IPS-11a (cell line): ENCODE measurements around the gene CWH43.
"Not testable (repeated sequence)": the region's sequence is repeated elsewhere in the genome, so short reads cannot be mapped to it uniquely, and the experiment has no call there.

Experiments used
- H3K4me3 ChIP-seq: one replicate; pipeline ENCODE4 v1.5.1; 2013; ENCODE audit warnings: low read depth, low read length, control low read depth

Gene CWH43

DNA sequence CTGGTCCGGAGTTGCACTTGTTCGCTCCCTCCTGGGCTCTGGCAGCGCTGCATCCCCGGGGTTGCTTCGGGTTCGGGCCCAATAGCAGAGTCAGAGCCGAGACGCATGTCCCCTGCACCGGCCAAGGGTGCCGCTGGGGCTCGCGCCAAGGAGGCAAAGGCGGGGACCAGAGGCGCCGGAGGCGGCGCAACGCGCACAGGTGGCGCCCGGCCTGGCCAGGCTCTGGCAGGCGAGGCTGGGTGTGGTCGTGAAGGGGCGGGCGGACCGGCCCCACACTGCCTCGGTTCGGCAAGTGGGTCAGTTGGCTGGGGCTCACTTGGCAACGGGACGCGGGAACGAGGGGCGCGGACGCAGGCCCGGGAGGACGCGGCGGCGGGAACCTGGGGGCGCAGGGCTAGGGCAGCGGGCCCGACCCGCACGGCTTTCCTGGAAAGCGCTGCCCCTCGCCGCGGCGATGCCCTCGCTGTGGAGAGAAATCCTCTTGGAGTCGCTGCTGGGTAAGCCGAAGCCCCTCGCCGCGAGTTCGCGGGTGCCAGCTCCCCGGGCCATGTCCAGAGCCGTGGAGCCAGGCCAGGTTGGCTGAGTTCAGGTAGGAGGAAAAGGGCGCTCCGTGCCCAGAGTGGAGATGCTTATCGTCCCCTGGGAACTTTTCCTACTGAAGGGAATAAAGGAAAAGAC lies at the start of gene CWH43:
Gene CWH43, plus strand, starts transcription at position 300 of the 678 bp plus-strand sequence. Its CDS starts 155 bp downstream, at position 455.
- H3K4me3 ChIP-seq, result peak within 1 kb of the TSS; percentile 29

DNA sequence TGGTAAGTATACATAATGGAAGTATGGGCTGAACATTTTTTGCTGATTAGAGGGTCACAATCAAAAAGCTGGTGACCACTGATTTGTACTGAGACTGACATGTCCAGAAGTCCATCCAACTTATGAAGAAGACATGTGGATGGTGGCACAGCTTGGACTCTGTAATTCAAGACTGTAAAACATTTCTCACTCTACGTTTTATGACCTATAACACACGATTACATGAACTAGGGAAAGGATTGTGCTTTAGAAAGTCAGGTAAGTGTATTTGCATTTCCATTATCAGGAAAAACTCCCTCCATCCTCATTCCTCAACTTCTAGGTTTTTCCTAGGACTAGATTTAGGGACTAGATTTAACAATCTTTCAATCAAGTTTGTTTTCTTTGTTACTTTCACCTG lies 49.0 kb upstream of the CWH43 start:
- no peak overlapping the region for H3K4me3 ChIP-seq

DNA sequence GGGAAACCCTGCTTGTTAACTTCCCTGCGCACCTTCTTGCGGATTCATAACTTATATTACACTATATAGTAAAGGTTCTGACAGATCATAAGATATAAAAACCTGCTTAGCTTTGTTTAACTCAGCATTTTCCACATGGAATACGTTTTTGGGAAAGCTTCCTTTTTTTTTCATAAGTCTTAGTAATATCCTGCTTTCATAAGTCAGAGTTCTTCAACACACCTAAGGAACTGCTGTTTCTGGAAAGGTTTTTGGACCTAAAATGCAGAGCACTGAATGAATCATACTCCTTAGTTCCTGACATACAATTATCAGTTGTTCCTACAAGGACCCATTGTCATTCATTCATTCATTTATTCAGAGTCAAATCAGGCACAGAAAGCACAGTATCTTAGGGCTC lies 47.2 kb upstream of the CWH43 start:
- H3K4me3 ChIP-seq, result no peak overlapping the region

DNA sequence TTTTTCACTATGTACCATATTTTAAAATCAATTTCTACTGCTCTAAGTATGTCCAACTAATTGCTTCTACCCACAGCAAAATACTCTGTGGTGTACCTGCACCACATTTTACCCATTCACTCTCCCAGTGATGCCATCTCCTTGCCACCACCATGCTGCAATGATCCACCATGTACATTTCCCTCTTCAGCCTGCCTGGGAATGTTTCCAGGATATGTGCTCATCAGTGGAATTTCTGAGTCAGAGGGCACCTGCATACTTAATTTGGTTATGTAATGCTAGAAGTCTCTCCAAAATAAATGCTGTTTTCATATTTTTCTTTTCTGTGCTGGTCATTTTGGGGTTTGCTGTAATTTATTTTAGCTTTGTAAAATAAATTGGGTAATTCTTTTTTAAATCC lies 46.3 kb upstream of the CWH43 start:
- no peak overlapping the region for H3K4me3 ChIP-seq

DNA sequence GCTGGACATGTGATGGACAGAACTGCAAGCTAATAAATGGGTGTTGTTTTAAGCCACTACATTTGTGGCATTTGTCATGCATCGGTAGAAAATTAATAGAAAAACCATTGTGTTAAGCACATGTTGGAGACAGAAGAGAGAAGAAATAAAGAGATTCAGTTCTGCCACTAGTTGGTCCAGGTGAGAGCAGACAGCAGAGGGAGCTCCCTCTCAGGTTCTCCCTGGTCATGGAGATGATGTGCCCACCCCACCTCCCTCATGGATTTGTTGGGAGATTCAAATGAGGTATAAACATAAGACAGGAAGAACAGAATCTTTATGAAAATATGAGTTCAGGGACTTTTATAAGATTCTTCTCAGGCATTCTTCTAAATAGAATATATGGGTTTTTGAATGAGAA lies 42.7 kb upstream of the CWH43 start:
- H3K4me3 ChIP-seq, result no peak overlapping the region

DNA sequence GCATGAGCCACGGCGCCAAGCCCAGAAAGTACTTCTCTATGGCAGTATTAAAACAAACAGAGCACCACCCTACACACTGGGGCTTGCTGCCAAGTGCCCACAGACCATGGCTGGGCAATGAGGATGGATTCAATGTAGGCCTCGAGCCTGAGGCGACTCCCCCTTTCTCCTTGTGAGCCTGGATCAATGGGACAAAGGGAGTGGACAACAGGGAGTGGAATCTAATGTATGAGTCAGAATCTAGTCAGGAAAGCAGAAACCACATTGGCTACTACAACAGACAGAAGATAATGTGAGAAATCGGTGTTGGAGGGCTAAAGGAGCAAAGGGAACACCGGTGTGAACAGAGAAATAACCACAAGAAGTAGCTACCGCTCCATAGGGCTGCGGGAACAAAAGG lies 41.8 kb upstream of the CWH43 start:
- H3K4me3 ChIP-seq, result no peak overlapping the region

DNA sequence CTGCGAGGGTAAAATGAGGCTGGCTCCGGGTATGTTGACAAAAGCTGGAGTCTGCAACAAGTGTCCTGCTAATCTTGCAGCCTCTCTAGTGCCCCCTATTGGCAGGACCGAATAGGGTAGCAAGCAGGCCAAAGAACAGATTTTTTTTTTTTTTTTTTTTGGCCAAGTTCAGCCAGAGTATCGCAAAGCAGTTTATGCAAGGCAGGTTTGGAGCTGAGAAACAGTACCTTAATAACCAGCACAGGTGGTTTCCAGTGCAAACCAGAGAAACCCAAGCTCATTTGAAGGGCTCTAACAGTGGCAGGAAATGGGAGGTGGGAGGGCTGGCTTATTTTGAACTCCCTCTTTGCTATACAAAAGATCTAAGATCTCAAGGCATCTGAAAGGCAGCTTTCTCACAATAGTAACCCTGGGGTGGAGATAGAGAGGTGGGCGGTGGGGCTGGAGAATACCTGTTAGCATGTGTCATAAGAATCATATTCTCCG lies 41.3 kb upstream of the CWH43 start:
- no peak overlapping the region for H3K4me3 ChIP-seq

DNA sequence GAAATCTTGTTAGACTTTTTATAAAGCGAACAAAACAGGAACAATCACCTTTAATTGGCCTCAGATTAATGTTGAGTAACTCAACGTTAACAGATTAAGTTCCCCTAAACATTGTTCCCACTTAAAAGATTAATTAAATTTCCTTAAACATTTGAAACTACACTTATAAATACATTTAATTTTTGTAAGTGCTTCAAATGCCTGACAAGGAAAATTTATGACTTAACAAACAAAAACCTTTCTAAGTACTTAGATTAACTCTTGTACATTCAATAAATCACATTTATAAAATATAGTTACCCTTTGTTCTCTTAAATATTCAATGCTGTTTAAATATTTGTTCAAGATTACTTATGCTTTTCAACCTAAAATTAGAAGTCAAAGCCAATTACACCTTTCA lies 40.1 kb upstream of the CWH43 start:
- H3K4me3 ChIP-seq, result no peak overlapping the region

DNA sequence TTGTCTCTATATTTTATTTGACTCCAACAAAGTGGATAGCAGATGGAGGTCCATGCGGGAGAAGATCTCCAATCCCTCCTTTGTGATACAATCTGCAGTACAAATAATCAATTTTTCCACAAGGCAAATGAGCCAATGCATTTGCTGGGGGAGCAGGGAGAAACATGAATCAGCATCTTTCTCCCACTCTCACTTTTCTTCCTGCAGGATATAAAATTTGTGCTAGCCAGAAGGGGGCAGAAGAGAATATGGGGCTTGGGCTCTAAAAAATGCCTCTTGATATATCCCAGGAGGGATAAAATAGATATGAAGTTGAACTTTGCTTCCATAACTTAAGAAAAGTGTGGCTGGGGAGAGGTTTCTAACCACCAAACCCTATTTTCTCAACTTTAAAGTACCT lies 38.3 kb upstream of the CWH43 start:
- no peak overlapping the region for H3K4me3 ChIP-seq

DNA sequence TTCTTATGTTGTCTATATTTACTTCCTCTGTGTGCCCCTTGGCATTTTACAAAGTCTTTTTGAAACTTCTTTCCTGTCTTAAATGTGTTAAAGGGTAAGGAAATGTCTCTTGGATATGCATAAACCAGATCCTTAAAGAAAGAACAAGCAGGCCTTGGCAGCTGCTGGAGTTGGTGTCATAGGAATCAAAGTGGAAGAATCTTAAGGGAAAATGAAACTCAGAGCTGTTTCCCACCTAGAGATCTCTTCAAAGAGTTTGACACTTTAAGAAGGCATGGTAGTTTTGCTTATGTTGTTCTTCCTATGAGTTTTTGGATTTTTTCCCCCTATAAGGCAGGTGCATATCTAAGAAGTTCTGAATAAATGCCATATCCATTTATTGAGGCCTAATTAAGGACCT lies 37.0 kb upstream of the CWH43 start:
- H3K4me3 ChIP-seq, result no peak overlapping the region

DNA sequence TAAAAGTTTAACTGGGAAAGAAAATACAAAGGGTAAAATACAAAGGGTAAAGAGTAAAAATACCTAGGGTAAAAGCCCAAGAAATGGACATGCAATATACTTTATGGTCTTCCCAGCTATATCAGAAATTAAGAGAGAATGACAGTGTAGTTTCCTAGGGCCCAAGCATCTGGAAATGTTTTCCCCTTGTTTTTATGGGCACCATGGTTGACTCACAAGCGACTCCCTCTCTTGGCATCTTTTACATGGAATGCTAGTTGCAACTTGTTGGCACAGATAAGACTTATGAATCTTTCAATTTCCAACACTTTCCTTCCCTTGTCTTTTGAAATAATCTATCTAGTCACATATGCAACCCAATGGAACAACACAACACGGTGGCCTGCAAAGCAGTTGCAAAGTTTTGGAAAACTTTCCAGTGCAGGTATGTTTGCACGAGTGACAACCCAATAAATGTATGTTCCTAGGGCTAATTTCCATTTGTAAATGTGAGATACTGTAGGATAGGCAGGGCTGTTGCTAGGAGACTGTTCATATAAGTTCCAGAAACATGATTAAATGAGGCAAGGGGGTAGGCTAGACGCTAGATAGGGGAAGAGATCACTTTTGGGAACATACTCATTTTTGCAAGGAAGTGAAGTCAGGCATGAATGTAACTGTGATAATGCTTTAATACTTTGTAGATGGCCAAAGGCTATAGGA lies 36.4 kb upstream of the CWH43 start:
- H3K4me3 ChIP-seq, result no peak overlapping the region

DNA sequence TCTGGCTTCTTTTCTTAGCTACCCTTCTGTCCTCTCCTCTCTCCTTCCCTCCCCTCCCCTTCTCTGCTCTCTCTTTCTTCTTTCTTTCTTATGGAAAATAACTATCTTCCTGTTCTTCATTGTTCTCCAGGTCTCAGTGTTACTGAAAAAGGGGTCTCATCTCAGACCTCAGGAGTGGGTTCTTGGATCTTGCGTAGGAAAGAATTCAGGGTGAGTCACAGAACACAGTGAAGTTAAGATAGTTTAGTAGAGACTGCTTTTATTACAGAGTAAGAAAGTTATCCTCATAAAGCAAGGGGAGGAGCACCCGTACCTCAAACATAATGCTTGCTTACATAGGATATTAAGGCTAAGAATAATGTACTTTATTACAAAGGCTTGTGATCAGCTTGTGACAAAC lies 31.8 kb upstream of the CWH43 start:
- H3K4me3 ChIP-seq, result no peak overlapping the region

DNA sequence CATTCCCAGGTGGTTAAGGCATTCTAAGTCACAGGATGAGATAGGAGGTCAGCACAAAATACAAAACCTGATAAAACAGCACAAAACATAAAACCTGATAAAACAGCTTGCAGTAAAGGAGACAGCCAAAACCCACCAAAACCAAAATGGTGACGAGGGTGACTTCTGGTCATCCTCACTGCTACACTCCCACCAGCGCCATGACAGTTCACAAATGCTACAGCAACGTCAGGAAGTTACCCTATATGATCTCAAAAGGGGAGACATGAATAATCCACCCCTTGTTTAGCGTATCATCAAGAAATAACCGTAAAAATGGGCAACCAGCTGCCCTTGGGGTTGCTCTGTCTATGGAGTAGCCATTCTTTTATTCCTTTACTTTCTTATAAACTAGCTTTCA lies 28.7 kb upstream of the CWH43 start:
- H3K4me3 ChIP-seq, result not testable (repeated sequence)

DNA sequence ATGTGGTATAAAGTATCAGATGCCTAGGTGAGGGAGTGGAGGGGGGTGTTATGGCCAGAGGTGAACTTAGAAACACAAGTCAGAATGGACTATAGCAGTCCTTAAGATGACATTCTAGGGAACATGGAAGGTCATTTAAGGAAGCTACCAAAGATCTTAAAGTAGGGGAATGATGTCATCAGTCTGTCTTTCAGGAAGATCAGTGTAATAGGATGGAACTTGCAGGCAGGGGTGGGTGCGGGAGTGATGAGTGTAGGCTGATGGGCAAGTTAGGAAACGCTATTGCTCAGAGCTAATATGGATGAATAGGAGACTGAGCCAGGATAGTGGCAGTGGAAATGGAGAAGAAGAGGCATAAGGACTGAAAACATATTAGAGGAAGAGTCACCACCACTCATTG lies 27.5 kb upstream of the CWH43 start:
- H3K4me3 ChIP-seq, result no peak overlapping the region

DNA sequence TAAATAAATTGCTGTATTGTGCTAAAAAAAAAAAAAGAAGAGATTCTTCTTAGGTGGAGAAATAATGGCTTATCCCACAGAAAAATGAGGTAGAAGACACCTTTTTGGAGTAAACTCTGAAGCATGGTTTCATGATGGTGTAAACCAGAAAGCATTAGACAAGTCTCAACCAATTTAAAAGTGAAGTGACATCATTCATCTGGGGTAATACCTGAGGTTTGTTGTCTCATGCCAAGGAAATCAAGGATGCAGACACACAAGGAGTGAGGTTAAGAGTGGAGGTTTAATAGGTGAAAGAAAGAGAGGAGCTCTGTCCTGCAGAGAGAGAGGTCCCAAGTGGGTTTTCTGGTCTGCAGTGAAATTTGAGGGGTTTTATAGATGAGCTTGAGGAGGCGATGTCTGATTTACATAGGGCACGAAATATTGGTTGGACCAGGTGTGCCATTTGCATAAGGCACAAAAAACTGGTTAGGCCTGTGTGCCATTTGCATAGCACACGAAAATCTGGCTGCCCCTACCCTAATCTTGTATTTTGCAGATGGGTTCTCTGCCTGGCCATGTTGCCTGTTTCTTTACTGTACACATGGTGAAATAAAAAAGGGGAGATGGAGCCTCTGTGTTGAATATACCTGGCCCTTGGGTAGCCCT lies 25.0 kb upstream of the CWH43 start:
- no peak overlapping the region for H3K4me3 ChIP-seq

DNA sequence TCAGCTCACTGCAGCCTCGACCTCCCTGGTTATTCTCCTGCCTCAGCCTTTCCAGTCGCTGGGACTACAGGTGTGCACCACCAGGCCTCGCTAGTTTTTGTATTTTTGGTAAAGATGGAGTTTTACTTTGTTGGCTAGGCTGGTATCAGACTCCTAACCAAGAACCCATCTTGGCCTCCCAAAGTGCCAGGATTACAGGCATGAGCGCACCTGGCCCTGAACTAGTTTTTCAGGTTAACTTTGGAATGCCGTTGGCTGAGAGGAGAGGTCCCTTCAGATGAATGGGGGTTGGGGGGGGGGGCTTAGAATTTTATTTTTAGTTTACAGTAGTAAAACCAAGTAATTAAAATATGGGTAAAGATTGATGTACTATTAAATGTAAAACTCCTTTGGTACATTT lies 23.4 kb upstream of the CWH43 start:
- H3K4me3 ChIP-seq, result no peak overlapping the region

DNA sequence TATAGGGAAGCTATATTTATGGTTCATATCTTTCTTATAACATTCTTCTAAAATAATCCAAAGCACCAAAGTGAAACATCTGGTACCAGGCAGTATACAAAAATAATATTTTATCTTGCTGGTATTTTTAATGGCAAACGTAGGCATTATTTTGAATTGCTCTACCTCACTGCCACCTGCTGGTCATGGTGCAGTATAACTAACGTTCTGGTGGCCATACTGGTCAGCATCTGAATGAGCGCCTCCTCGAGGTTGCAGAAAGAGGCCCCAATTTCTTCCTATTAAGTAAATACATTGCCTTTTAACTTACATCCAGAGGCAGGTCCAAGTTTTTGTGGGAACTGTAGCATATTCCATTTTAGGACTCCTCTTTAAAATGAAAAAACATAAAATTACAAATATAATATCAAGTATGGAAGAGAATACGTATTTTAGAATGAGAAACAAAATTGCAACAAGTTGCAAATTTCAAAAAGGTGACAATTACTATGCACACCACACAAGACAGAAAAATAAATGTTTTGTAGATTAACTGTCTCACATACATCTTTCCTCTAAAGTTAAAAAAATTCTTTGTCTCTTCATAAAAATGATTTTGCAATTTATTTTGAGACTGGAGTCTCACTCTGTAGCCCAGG lies 22.9 kb upstream of the CWH43 start:
- no peak overlapping the region for H3K4me3 ChIP-seq

DNA sequence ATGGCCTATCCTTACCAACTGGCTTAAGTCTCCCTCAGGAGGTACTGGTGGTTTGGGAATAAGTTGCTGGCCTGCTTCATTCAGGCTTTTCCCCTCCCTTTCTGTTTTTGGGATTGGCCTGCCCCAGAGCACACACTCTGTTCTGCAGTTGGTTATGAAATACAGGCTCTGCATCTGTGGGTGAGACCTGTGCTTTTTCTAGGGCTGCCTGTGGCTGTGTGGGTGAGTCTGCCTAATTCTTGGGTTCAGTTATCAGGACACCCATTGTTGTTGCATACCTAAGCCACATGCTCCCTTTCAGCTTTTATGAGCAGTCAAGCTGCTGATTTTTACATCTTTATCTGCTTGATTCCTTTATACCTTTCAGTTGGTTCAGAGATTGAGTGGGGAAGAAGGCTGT lies 19.0 kb upstream of the CWH43 start:
- H3K4me3 ChIP-seq, result no peak overlapping the region

DNA sequence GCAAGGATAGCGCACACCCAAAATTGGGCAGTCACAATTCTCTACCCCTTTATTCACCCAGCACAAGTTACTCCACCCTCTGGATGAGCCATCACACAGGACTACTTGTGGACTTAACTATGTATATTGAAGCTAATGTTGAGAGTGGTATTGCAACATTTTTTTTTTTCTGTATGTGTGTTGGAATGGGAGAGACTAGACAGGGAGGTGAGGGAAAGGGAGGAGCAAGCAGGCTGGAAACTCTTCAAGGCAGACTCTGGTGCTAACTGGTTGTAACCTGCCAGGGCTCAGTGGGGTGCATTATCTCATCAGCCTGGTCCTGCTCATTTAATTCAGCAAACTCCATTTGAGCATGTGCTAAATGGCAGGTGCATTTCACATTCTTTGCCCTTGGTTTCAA lies 18.4 kb upstream of the CWH43 start:
- no peak overlapping the region for H3K4me3 ChIP-seq

DNA sequence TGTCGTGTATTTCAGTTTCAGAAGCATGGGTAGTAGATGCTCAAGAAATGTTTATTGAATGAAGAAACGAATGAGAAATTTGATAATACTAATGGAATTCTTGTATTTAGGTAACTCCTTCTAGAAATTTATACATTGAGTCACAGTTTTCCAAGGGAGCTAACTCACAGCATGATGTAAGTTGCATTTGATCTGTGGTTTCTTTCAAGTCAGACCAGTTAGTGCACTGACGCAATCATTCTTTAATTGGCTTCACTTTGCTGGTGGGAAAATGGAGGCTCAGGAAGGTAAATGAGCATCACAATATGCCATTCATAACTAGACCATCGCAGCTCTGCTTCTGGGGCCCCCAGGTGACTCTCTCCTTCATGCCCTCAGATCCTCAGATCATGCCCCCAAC lies 17.3 kb upstream of the CWH43 start:
- no peak overlapping the region for H3K4me3 ChIP-seq

DNA sequence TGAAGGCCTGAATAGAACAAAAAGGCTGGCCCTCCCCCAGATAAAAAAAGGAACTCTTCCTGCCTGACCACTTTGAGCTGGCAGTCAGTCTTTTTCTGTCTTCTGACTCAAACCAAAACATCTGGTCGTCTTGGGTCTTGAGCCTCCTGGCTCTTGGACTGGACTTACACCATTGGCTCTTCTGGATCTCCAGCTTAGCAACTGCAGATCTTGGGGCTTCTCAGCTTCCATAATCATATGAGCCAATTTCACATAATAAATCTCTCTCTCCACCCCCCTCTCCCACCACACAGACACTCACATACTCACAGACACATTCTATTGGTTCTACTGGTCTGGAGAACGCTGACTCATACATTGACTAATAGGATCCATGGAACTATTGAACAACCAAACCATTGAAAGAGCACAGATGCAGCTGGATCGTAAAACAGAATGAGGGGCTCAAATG lies 15.6 kb upstream of the CWH43 start:
- H3K4me3 ChIP-seq, result no peak overlapping the region
